Tibial nerve (tissue), 4 donors: ENCODE data around the gene VMP1. TPM values are rescaled to one million over a fixed set of nuclear protein-coding genes. Genes with fewer than 3 reads are reported as not detected.
"Not testable (repeated sequence)": the region's sequence is repeated elsewhere in the genome, so short reads cannot be mapped to it uniquely, and the experiment has no call there.

Source experiments
- DNase-seq, 2 donors: peaks; one replicate each; pipeline ENCODE4 v3.0.0-alpha.2; 2019; ENCODE audit warnings: low spot score in 2 of 2
- H3K27ac ChIP-seq, 4 donors: fragments of 200-600 bp; sonication (generic) in 3 of 4; one replicate each; pipeline ENCODE4 v1.5.1; 2017 to 2019; ENCODE audit warnings: mild to moderate bottlenecking in 1 of 4
- H3K27me3 ChIP-seq, 2 donors: fragments of 200-600 bp; sonication (generic) in 1 of 2; one replicate each; pipeline versions ENCODE4 v1.5.1 to v1.6.0; 2017 to 2019
- H3K36me3 ChIP-seq, 3 donors: fragments of 200-600 bp; sonication (generic); one replicate each; pipeline ENCODE4 v1.5.1; 2018 to 2019
- H3K4me1 ChIP-seq, 4 donors: fragments of 200-600 bp; sonication (generic) in 3 of 4; one replicate each; pipeline ENCODE4 v1.5.1; 2017 to 2019
- H3K4me3 ChIP-seq, 4 donors: fragments of 200-600 bp; sonication (generic) in 3 of 4; one replicate each; pipeline ENCODE4 v1.5.1; 2017 to 2019; ENCODE audit warnings: mild to moderate bottlenecking in 1 of 4, moderate library complexity in 1 of 4
- H3K9me3 ChIP-seq, 4 donors: fragments of 200-600 bp; sonication (generic) in 3 of 4; one replicate each; pipeline ENCODE4 v1.5.1; 2017 to 2019
- CTCF ChIP-seq, 5 experiments: fragments of 200-600 bp in 3 of 5; fragments of 450-650 bp in 2 of 5; sonication (generic) in 3 of 5; IDR thresholded peaks; one replicate each; pipeline ENCODE4 v1.5.1; 2016 to 2019; ENCODE audit warnings: antibody characterized with exemption in 5 of 5, mild to moderate bottlenecking in 3 of 5, moderate library complexity in 2 of 5
- EP300 ChIP-seq, 2 donors: sonication (generic); formaldehyde crosslinking; IDR thresholded peaks; one replicate each; pipeline ENCODE4 v1.6.1; 2017; ENCODE audit warnings: antibody characterized with exemption in 2 of 2, mild to moderate bottlenecking in 1 of 2
- POLR2A ChIP-seq, 2 donors: fragments of 450-650 bp; IDR thresholded peaks; one replicate each; pipeline ENCODE4 v1.6.1; 2017; ENCODE audit warnings: antibody characterized with exemption in 2 of 2, mild to moderate bottlenecking in 2 of 2, moderate library complexity in 2 of 2
- WGBS, 2 donors: methylation state at CpG; one replicate each; pipeline ENCODE4 v1.1.5; 2018; 5-methylcytosine and 5-hydroxymethylcytosine counted together
- total RNA-seq, 4 donors: library from RNA; depleted of rRNA; stranded (reverse); fragments of >200 nt; gene quantifications; one replicate each; pipeline ENCODE4 v1.1.0, GENCODE V29; 2016

Gene VMP1
- total RNA-seq, 4 donors from 2014 or later: 113 to 427 (median 203) TPM

DNA sequence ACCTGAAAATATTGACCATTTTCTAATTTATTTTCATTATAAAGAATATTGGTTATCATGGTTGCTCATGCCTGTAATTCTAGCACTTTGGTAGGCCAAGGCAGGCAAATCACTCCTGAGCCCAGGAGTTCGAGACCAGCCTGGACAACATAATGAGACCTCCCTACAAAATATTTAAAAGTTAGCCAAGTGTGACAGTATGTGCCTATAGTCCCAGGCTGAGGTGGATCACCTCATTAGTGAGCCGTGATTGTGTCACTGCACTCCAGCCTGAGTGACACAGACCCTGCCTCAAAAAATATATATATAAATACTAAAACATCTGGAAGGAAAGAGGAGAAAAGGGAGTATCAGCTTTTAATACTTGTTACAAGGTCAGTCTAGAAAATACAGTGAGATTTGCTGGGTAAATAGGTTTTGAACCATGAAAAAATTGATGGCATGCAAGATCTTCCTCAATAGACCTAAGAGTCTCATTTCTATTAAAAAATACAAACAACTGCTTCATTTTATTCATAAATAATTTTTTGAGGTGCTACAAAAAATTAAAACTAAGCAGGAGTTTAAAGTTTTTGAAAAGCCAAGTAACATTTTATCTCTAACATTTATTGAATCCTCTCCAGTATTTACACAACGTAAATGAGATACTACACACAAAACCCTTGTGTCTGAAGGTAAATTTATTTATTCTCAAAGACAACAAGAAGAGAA is 137.6 kb downstream of the VMP1 start:
- no peak overlapping the region for H3K4me3 ChIP-seq
- H3K27me3 ChIP-seq: no peaks in the 10 kb centered on the region
- TF ChIP-seq CTCF (IDR thresholded peaks at IDR 0.05) (no peak), EP300 (IDR thresholded peaks at IDR 0.05) (no peak), POLR2A (IDR thresholded peaks at IDR 0.05) (no peak)
- peaks cover 0 to 8% (median 0%) of the 10 kb centered on the region in 3 donors for H3K36me3 ChIP-seq
- WGBS, 2 donors: 93 to 94% methylated on average over 3 of the region's 3 CpGs
- no peaks in the 10 kb centered on the region for H3K9me3 ChIP-seq
- DNase-seq: no peak
- peaks cover 0 to 76% (median 36%) of the 10 kb centered on the region in 4 donors for H3K4me1 ChIP-seq
- H3K27ac ChIP-seq: peak overlapping the region in 3 of 4 donors; percentile 76 to 97 (median 87)

GRCh38 chr17:59845595-59846393 is 138.3 kb downstream of the VMP1 start:
- Histone ChIP-seq H3K4me1 (peaks cover 0 to 70% (median 34%) of the 10 kb centered on the region in 4 donors), H3K36me3 (peaks cover 0 to 3% (median 0%) of the 10 kb centered on the region in 3 donors), H3K9me3 (no peaks in the 10 kb centered on the region), H3K27ac (peak overlapping the region; percentile 2 to 97 (median 82)), H3K27me3 (no peaks in the 10 kb centered on the region), H3K4me3 (no peak overlapping the region)
- WGBS, 2 donors: 49 to 56% methylated on average over 3 of the region's 3 CpGs
- peak in 1 of 2 donors; percentile 48 for DNase-seq
- TF ChIP-seq POLR2A (IDR thresholded peaks at IDR 0.05): no peak
- TF ChIP-seq EP300 (IDR thresholded peaks at IDR 0.05): peak in 1 of 2 donors; percentile 45

- TF ChIP-seq POLR2A (IDR thresholded peaks at IDR 0.05) (no peak), EP300 (IDR thresholded peaks at IDR 0.05) (peak in 1 of 2 donors; percentile 66), CTCF (IDR thresholded peaks at IDR 0.05) (peak in 1 of 5 experiments; percentile 5)
- peak in 1 of 2 donors; percentile 61 for DNase-seq
- peaks cover 0 to 70% (median 36%) of the 10 kb centered on the region in 4 donors for H3K4me1 ChIP-seq
- peak overlapping the region in 1 of 4 donors; percentile 1 for H3K4me3 ChIP-seq
- 26 to 27% methylated on average over 7 of the region's 7 CpGs for WGBS, 2 donors
- peaks cover 0 to 3% (median 0%) of the 10 kb centered on the region in 3 donors for H3K36me3 ChIP-seq
- H3K9me3 ChIP-seq: no peaks in the 10 kb centered on the region
- no peaks in the 10 kb centered on the region for H3K27me3 ChIP-seq
- peak overlapping the region; percentile 2 to 97 (median 82) for H3K27ac ChIP-seq
These were observed 139.1 kb downstream of the VMP1 start for GRCh38 chr17:59846394-59847165.

DNA sequence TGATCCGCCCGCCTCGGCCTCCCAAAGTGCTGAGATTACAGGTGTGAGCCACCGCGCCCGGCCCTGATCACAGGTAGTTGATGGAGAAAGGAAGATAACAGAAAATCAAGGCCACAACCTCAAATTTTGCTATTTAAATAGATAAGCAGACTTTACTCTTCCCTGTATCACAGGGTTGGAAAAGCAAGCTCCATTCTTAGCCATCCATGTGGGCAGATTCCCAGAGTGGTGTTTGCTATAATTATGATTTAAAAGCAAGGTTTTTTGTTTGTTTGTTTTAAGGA is 140.9 kb downstream of the VMP1 start:
- peaks cover 0 to 72% (median 42%) of the 10 kb centered on the region in 4 donors for H3K4me1 ChIP-seq
- WGBS, 2 donors: 87 to 98% methylated on average over 6 of the region's 6 CpGs
- DNase-seq: no peak
- H3K27ac ChIP-seq: peak overlapping the region in 3 of 4 donors; percentile 76 to 97 (median 87)
- H3K4me3 ChIP-seq: no peak overlapping the region
- H3K36me3 ChIP-seq: no peaks in the 10 kb centered on the region
- H3K27me3 ChIP-seq: no peaks in the 10 kb centered on the region
- TF ChIP-seq EP300 (IDR thresholded peaks at IDR 0.05) (no peak), POLR2A (IDR thresholded peaks at IDR 0.05) (no peak), CTCF (IDR thresholded peaks at IDR 0.05) (no peak)
- no peaks in the 10 kb centered on the region for H3K9me3 ChIP-seq

- peak; percentile 38 to 70 for DNase-seq
- Histone ChIP-seq H3K27me3 (no peaks in the 10 kb centered on the region), H3K36me3 (no peaks in the 10 kb centered on the region), H3K27ac (peak overlapping the region in 3 of 4 donors; percentile 76 to 97 (median 87)), H3K4me3 (no peak overlapping the region), H3K9me3 (no peaks in the 10 kb centered on the region), H3K4me1 (peaks cover 0 to 72% (median 45%) of the 10 kb centered on the region in 4 donors)
- TF ChIP-seq EP300 (IDR thresholded peaks at IDR 0.05) (peak in 1 of 2 donors; percentile 59), CTCF (IDR thresholded peaks at IDR 0.05) (no peak), POLR2A (IDR thresholded peaks at IDR 0.05) (no peak)
- WGBS, 2 donors: 75 to 76% methylated on average over 7 of the region's 7 CpGs
These were observed 141.3 kb downstream of the VMP1 start for GRCh38 chr17:59848778-59849177.

DNA sequence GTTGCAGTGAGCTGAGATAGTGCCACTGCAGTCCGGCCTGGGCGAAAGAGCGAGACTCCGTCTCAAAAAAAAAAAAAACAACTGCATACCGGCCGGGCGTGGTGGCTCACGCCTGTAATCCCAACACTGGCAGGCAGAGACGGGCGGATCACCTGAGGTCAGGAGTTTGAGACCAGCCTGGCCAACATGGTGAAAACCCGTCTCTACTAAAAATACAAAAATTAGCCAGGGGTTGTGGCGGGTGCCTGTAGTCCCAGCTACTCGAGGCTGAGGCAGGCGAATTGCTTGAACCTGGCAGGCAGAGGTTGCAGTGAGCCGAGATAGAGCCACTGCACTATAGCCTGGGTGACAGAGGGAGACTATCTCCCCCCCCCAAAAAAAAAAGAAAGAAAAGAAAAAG is 142.9 kb downstream of the VMP1 start:
- 90 to 91% methylated on average over 15 of the region's 15 CpGs for WGBS, 2 donors
- Histone ChIP-seq H3K27ac (peak overlapping the region in 1 of 4 donors; percentile 72), H3K4me1 (peaks cover 0 to 65% (median 41%) of the 10 kb centered on the region in 4 donors)
- not testable (repeated sequence) for H3K36me3 ChIP-seq, DNase-seq, H3K9me3 ChIP-seq, H3K4me3 ChIP-seq, H3K27me3 ChIP-seq
